Vagina (tissue), 2 donors: Measurements from ENCODE around the gene ANKZF1.

ENCODE experiments used
- CTCF ChIP-seq, 3 experiments: fragments of 450-650 bp in 2 of 3; fragments of 200-600 bp in 1 of 3; sonication (generic) in 1 of 3; IDR thresholded peaks; one replicate each; pipeline ENCODE4 v1.5.1; 2017 to 2019; ENCODE audit warnings: antibody characterized with exemption in 3 of 3, mild to moderate bottlenecking in 2 of 3, moderate library complexity in 2 of 3
- POLR2A ChIP-seq, 2 donors: fragments of 450-650 bp; IDR thresholded peaks; one replicate each; pipeline ENCODE4 v1.6.1; 2017; ENCODE audit warnings: antibody characterized with exemption in 2 of 2, mild to moderate bottlenecking in 2 of 2, moderate library complexity in 2 of 2
- POLR2AphosphoS5 ChIP-seq, 2 donors: sonication (generic); formaldehyde crosslinking; IDR thresholded peaks; one replicate each; pipeline ENCODE4 v1.9.0; 2017; ENCODE audit warnings: antibody characterized with exemption in 2 of 2, mild to moderate bottlenecking in 2 of 2, low read depth in 1 of 2; ENCODE audit not compliant: insufficient read depth in 1 of 2

- TF ChIP-seq CTCF (IDR thresholded peaks at IDR 0.05) (no peak), POLR2AphosphoS5 (IDR thresholded peaks at IDR 0.05; ENCODE audit: insufficient read depth in 1 of 2, low read depth in 1 of 2) (no peak), POLR2A (IDR thresholded peaks at IDR 0.05) (no peak)
Measured at GRCh38 chr2:219280651-219281050, 51.0 kb downstream of the ANKZF1 start.
